Measurements from ENCODE around the gene CFAP74. TPM values are rescaled to one million over a fixed set of nuclear protein-coding genes. Genes with fewer than 3 reads are reported as not detected.
"Not testable (repeated sequence)": the region's sequence is repeated elsewhere in the genome, so short reads cannot be mapped to it uniquely, and the experiment has no call there.

The CFAP74 gene
- total RNA-seq, 1 donor from 2014 or later, result not detected

DNA sequence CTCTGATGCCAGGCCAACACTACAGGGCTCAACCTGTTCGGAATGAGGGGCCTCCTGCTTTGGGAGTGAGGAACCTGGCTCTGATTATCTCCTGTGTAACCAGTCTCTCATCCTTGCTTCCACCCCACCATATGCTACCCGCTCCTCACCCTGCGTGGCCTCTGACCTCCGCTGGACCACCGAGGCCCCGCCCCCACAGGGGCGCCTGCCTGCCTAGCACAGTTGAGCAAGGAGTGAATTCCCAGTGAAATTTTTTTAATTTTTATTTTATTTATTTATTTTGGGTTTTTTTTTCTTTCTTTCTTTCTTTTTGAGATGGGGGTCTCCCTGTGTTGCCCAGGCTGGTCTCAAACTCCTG is 110.8 kb downstream of the CFAP74 start:
- no peak for DNase-seq (ENCODE audit: low spot score)
- intact Hi-C loops (cut with DNase I), result loop anchor here (5.0 kb wide), 1 partner anchor 115 kb away; the partner anchor contains the start of gene NADK

DNA sequence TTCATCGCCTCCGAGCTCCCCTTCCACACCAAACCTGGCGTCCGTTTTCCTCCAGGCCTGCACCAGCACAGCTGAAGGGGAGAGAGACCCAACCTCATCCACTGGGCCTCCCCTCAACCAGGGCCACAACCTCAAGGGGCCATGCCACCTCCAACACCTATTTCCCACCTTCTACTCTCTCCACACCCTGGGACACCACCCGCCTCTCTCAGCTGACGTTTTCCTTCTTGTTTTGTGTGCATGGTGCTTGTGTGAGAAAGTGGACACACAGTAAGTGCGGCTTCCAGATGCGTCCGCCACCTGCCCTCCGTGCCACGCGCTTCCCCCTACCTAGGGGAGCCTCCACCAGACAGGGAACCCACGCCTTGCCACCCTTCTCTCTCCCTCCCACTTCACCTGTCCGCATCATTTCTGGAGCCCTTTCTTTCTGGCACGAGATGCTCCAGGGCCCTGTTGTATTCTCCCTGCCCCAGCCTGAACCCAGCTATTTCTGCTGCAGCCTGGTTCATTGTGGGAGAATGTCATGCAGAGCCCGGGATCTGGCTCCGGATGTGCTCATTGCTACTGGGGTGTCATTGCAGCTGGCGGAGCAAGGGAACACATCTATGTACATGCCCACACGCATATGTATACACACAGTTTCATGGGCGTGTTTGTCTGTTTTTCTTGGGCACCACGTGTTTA is 111.4 kb downstream of the CFAP74 start:
- DNase-seq (ENCODE audit: low spot score), result no peak
- intact Hi-C loops (cut with DNase I), result loop anchor here (5.0 kb wide), 1 partner anchor 115 kb away; the partner anchor contains the start of gene NADK

DNA sequence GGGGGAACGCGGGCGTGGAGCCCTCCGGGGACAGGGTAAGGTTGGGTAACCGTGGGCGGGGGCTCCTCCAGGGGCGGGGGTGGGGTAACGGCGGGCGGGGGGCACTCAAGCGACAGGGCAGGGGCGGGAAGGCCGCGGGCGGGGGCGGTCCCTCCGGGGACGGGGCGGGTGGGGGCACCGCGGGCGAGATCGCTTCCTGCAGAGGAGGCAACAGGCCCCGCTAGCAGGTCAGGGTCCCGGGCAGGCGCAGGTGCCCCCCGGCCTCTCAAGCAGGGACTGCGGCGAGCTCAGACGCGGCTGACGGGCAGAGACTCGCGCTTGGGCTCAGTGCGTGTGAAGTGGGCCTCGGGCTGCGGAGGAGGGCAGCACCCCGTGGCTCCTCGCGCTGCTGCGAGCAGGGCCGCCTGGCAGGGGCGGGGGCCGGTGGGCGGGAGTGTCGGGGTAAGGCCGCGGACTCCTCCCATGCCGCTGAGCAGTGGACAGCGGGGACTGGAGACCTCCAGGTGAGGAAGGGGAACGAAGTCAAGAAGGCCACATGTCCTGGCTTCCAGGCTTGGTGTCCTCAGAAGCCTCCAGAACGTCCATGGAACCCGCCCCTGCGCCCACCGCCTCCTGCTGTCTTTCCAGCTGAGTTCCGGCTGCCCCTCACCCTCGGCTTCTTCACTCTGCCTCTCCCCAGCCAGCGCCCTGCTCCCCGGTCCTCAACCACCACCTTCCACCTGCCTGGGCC is 112.1 kb downstream of the CFAP74 start:
- peak; percentile 85 for DNase-seq (ENCODE audit: low spot score)
- intact Hi-C loops (cut with DNase I), result loop anchor here (2.0 to 5.0 kb wide), 2 partner anchors 33 to 114 kb away; partner anchors contain the start of gene NADK

- intact Hi-C loops (cut with DNase I), result loop anchor here (2.0 to 5.0 kb wide), 2 partner anchors 32 to 113 kb away; partner anchors contain the start of gene NADK
- DNase-seq (ENCODE audit: low spot score), result peak; percentile 95
Observed at GRCh38 chr1:1890506-1891348, 112.9 kb downstream of the CFAP74 start, which contains the start of gene GNB1. GNB1 (minus strand) TSS chr1:1891087; CDS start chr1:1825453, 65,634 bp downstream.

GRCh38 chr1:1889847-1890505 is 113.6 kb downstream of the CFAP74 start:
- DNase-seq (ENCODE audit: low spot score), result peak; percentile 88
- intact Hi-C loops (cut with DNase I), result loop anchor here (2.0 to 5.0 kb wide), 2 partner anchors 31 to 113 kb away; partner anchors contain the start of gene NADK

DNA sequence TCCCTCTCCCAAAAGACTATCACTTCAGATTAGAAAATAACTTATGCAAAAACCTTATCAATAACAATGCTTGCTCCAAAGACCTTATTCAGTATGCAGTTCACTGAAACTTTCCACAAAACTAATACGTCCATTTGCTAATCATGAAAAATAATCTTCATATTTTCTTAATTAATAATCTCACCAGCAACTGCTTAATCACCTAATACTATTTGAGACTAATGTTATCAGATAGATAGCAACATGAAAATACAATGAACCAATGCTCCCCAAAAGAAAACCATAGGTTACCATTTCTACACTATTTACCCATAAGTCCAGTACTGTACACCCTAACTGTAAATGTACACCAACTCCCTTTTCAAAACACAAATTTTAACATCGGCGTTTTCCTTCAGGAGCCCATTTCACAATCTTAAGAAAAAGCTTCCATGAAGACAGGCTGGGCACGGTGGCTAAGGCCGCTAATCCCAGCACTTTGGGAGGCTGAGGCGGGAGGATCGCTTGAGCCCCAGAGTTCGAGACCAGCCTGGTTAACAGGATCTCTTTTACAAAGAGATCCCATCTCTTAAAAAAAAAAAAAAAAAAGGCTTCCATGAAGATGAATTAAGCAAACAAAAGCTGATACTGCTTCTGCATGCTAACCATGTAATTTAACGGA is 114.4 kb downstream of the CFAP74 start:
- intact Hi-C loops (cut with DNase I), result no loop called here
- DNase-seq (ENCODE audit: low spot score), result no peak

GRCh38 chr1:1883890-1884289 is 119.7 kb downstream of the CFAP74 start:
- DNase-seq (ENCODE audit: low spot score); intact Hi-C loops (cut with DNase I): not testable (repeated sequence)

DNA sequence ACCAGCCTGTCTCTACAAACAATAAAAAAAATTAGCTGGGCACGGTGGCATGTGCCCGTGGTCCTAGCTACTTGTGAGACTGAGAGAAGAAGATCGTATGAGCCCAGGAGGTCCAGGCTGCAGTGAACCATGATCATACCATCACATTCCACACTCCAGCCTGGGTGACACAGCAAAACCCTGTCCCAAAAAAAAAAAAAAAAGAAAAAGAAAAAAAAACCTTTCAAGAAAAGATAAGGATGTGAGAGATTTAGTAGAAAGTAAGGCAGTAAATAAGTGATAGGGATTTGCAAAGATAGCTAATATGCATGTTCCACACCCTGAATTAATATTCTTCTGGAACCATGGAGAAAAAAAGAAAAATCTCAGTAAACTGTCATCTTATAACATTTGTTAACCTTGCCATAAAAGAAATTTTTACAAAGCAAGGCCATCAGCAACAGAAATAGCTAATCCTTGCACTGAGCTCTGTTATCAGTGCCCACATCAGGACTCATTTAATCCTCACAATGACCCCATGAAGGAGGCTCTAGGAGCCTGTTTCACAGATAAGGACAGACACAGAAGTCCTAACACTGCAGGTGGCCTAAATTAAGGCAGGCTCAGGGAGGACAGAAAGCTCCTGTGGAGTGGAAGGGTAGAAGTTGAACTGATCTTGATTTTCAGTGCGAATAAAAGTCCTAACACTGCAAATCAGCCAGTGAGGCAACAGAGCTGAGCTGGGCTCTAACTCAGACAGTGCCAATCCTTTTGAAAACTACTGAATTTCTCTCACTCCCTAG is 120.3 kb downstream of the CFAP74 start:
- no peak for DNase-seq (ENCODE audit: low spot score)
- intact Hi-C loops (cut with DNase I), result no loop called here

DNA sequence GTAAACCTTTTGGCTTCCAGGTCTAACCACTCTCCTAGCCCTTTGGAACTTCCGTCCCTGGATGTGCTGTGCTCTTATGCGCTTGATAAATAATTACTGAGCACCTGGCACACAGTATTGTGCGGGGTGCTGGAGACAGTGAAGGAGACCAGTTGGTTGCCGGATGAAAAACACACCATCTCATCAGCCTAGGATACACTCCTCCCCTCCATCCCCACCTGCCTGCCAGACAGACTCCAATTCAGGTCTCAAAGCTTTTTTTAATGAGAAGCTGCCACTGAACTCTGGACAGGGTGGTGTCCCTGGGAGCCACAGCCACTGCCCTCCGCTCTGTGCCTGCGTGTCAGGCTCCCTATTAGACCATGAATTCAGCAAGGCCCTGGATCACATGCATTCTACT is 121.9 kb downstream of the CFAP74 start:
- intact Hi-C loops (cut with DNase I), result no loop called here
- DNase-seq (ENCODE audit: low spot score), result no peak

GRCh38 chr1:1880617-1881312 is 122.8 kb downstream of the CFAP74 start:
- intact Hi-C loops (cut with DNase I), result no loop called here
- DNase-seq (ENCODE audit: low spot score), result no peak

GRCh38 chr1:1879942-1880341 is 123.6 kb downstream of the CFAP74 start:
- DNase-seq (ENCODE audit: low spot score), result no peak
- intact Hi-C loops (cut with DNase I), result no loop called here

GRCh38 chr1:1877865-1878436 is 125.6 kb downstream of the CFAP74 start:
- intact Hi-C loops (cut with DNase I), result no loop called here
- DNase-seq (ENCODE audit: low spot score), result no peak

GRCh38 chr1:1876335-1876930 is 127.2 kb downstream of the CFAP74 start:
- intact Hi-C loops (cut with DNase I), result no loop called here
- no peak for DNase-seq (ENCODE audit: low spot score)

DNA sequence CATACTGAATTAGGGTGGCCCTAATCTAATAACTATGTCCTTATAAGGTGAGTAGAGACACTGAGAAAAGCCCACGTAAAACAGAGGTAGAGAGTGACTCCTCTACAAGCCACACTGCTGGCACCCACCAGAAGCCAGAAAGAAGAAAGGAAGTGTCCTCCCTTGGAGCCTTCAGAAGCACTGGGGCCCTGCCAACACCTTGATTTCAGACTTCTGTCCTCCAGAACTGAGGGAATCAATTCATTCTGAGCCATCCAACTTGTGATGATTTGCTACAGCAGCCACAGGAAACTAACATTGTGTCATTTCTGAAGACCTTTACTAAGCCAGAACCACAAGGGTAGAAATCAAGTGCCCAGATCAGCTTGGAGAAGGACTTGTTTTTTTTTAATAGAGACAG is 127.7 kb downstream of the CFAP74 start:
- no peak for DNase-seq (ENCODE audit: low spot score)
- intact Hi-C loops (cut with DNase I), result no loop called here

GRCh38 chr1:1874901-1875300 is 128.7 kb downstream of the CFAP74 start:
- intact Hi-C loops (cut with DNase I), result no loop called here

GRCh38 chr1:1873186-1873585 is 130.4 kb downstream of the CFAP74 start:
- peak; percentile 79 for DNase-seq (ENCODE audit: low spot score)
- intact Hi-C loops (cut with DNase I), result no loop called here

More at GRCh38 chr1:1874901-1875300, 128.7 kb downstream of the CFAP74 start:
- no peak for DNase-seq (ENCODE audit: low spot score)

All from cardiac septum (tissue), 1 donor.